CD4-positive, alpha-beta memory T cell (primary cell): ENCODE results near the gene MBOAT7. TPM values are rescaled to one million over a fixed set of nuclear protein-coding genes. Genes with fewer than 3 reads are reported as not detected.
A peak's percentile ranks its signal among the peaks of the same experiment; 100 is the strongest.
"Not testable (repeated sequence)": the region's sequence is repeated elsewhere in the genome, so short reads cannot be mapped to it uniquely, and the experiment has no call there.

Source experiments
- CTCF ChIA-PET: fragments of 350-600 bp; sonication (Branson Sonifier 250); formaldehyde crosslinking; loops from one replicate; lab custom pipeline; 2021; ENCODE audit warnings: inconsistent platforms; ENCODE audit not compliant: partially characterized antibody; lab: Charles Lee
- POLR2A ChIA-PET: fragments of 350-600 bp; sonication (Branson Sonifier 250); formaldehyde crosslinking; loops from one replicate; lab custom pipeline; 2021; ENCODE audit not compliant: partially characterized antibody; lab: Charles Lee
- DNase-seq, 5 donors: peaks; one replicate each; pipeline versions ENCODE4 v3.0.0 to v3.0.0-alpha.2; 2020 to 2022; ENCODE audit warnings: mixed read lengths in 1 of 5
- H3K27ac ChIP-seq: one replicate; pipeline ENCODE4 v1.7.0; 2013; ENCODE audit warnings: low read depth, low read length
- H3K27me3 ChIP-seq: 2 replicates; pipeline ENCODE4 v1.7.0; 2013; ENCODE audit warnings: mild to moderate bottlenecking, low read length, moderate library complexity; ENCODE audit not compliant: insufficient read depth
- H3K36me3 ChIP-seq: 2 replicates; pipeline ENCODE4 v1.7.0; 2013; ENCODE audit warnings: mild to moderate bottlenecking, low read length, moderate library complexity; ENCODE audit not compliant: insufficient read depth
- H3K4me1 ChIP-seq: 2 replicates; pipeline ENCODE4 v1.7.0; 2013; ENCODE audit warnings: mild to moderate bottlenecking, low read length, moderate library complexity; ENCODE audit not compliant: insufficient read depth
- H3K4me3 ChIP-seq, 2 donors: one replicate each; pipeline ENCODE4 v1.7.0; 2013; ENCODE audit warnings: low read length in 2 of 2, mild to moderate bottlenecking in 1 of 2
- H3K9me3 ChIP-seq, 2 donors: one replicate each; pipeline ENCODE4 v1.7.0; 2013; ENCODE audit warnings: low read length in 2 of 2, control low read depth in 1 of 2; ENCODE audit not compliant: control insufficient read depth in 1 of 2
- H3K27ac Mint-ChIP-seq, 7 donors: one replicate each; pipeline ENCODE4 v1.8.0; 2020 to 2021; ENCODE audit warnings: mixed read lengths in 7 of 7, mild to moderate bottlenecking in 6 of 7, inconsistent platforms in 3 of 7, moderate library complexity in 3 of 7
- H3K27me3 Mint-ChIP-seq, 2 donors: one replicate each; pipeline ENCODE4 v1.8.0; 2020 to 2021; ENCODE audit warnings: mixed read lengths in 2 of 2
- H3K36me3 Mint-ChIP-seq, 2 donors: one replicate each; pipeline ENCODE4 v1.8.0; 2020 to 2021; ENCODE audit warnings: mixed read lengths in 2 of 2, inconsistent platforms in 1 of 2, mild to moderate bottlenecking in 1 of 2
- H3K4me1 Mint-ChIP-seq, 4 donors: one replicate each; pipeline ENCODE4 v1.8.0; 2020 to 2021; ENCODE audit warnings: mixed read lengths in 4 of 4, mild to moderate bottlenecking in 1 of 4
- H3K4me3 Mint-ChIP-seq, 8 donors: one replicate each; pipeline ENCODE4 v1.8.0; 2020 to 2021; ENCODE audit warnings: mixed read lengths in 8 of 8, mild to moderate bottlenecking in 7 of 8, moderate library complexity in 6 of 8, inconsistent platforms in 3 of 8
- H3K9me3 Mint-ChIP-seq, 8 donors: one replicate each; pipeline ENCODE4 v1.8.0; 2020 to 2021; ENCODE audit warnings: mixed read lengths in 8 of 8, mild to moderate bottlenecking in 5 of 8, inconsistent platforms in 3 of 8, moderate library complexity in 1 of 8
- intact Hi-C: fragments of 100-400 bp; cut with micrococcal nuclease; formaldehyde crosslinking; loops from one replicate; pipeline ENCODE4 v1.15.1; 2023
- polyA plus RNA-seq, 2 donors: library from polyadenylated mRNA; unstranded; fragments of 300-500 nt; fragmentation: Illumina TruSeq; gene quantifications; one replicate each; pipeline ENCODE4 v1.2.3, GENCODE V29; 2021
- total RNA-seq, 2 experiments: library from RNA; stranded (reverse); gene quantifications; one replicate each; pipeline ENCODE4 v1.2.3, GENCODE V29; 2021

MBOAT7 gene
- total and polyA plus RNA-seq, 4 experiments from 2014 or later = 16.0 to 55.5 (median 37.5) TPM

DNA sequence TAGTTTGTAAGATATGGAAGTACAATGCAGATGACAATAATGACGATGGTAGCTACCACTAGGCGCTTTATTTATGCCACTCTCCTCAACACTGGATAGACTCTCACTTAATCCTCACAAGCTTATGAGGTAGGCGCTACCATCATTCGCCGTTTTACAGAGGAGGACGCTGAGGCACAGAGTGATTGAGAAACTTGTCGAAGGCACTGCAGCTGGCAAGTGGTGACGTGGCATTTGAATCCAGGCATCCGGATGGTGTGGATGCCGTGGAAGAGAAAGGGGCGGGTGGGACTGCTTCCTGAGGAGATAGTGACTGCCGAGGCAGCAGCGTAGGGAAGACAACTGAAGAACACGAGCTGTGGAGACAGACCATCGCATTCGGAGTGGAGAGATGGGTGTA lies 10.0 kb upstream of the MBOAT7 start:
- no peaks in the 10 kb centered on the region for H3K9me3 ChIP-seq

DNA sequence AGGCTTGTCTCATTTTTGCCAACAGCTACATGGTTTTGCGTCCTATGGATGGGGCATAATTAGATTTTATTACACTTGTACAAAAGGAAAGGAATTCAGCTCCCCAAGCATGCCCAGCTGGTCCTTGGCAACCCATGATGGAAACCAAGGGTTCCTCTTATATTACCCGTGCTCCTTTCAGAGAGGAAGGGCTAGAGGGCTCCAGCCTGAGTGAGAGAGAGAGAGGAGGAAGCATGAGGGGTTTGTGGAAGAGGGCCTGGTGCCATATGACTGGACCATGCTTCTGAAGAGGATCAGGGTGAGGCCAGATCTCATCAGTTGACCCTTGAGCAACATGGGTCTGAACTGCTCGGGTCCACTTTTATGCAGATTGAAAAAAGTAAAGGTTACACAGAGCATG lies 7.7 kb upstream of the MBOAT7 start:
- ChIA-PET POLR2A (interaction anchor here (0.6 kb wide), 1 partner anchor 251 kb away, joined by 3 read pairs; no protein-coding TSS in a partner anchor), CTCF (no interaction called here)
- H3K36me3 ChIP-seq = peaks cover 16% of the 10 kb centered on the region
- H3K27me3 Mint-ChIP-seq = no peaks in the 10 kb centered on the region
- peaks cover 27 to 31% of the 10 kb centered on the region in 2 donors for H3K36me3 Mint-ChIP-seq
- peaks cover 0 to 4% (median 0%) of the 10 kb centered on the region in 8 donors for H3K9me3 Mint-ChIP-seq
- H3K4me3 Mint-ChIP-seq = peak overlapping the region in 2 of 8 donors; percentile 24 to 35
- H3K4me3 ChIP-seq = no peak overlapping the region
- no peaks in the 10 kb centered on the region for H3K27me3 ChIP-seq
- DNase-seq = no peak
- intact Hi-C loops = no loop called here
- H3K4me1 Mint-ChIP-seq = peaks cover 7 to 43% (median 21%) of the 10 kb centered on the region in 4 donors
- peak overlapping the region in 2 of 7 donors; percentile 47 to 58 for H3K27ac Mint-ChIP-seq
- no peaks in the 10 kb centered on the region for H3K9me3 ChIP-seq
- no peak overlapping the region for H3K27ac ChIP-seq
- peaks cover 17% of the 10 kb centered on the region for H3K4me1 ChIP-seq

More for the DNA sequence above, 10.0 kb upstream of the MBOAT7 start:
- ChIA-PET POLR2A (interaction anchor here (0.6 to 9.8 kb wide), 6 partner anchors 10 to 85 kb away, joined by 3 to 256 read pairs (median 22); partner anchors contain the start of genes CNOT3, MBOAT7, PRPF31 and TFPT), CTCF (interaction anchor here (1.0 to 10.4 kb wide), 3 partner anchors 9 to 66 kb away, joined by 4 to 56 read pairs (median 4); partner anchors contain the start of genes MBOAT7 and TSEN34)
- H3K9me3 Mint-ChIP-seq = peaks cover 0 to 4% (median 0%) of the 10 kb centered on the region in 8 donors
- Histone ChIP-seq H3K27me3 (no peaks in the 10 kb centered on the region), H3K36me3 (peaks cover 28% of the 10 kb centered on the region), H3K4me3 (no peak overlapping the region), H3K27ac (no peak overlapping the region), H3K4me1 (peaks cover 37% of the 10 kb centered on the region)
- H3K36me3 Mint-ChIP-seq = peaks cover 38 to 40% of the 10 kb centered on the region in 2 donors
- intact Hi-C loops = no loop called here
- H3K27me3 Mint-ChIP-seq = no peaks in the 10 kb centered on the region
- H3K4me1 Mint-ChIP-seq = peaks cover 23 to 52% (median 34%) of the 10 kb centered on the region in 4 donors
- peak overlapping the region in 5 of 7 donors; percentile 52 to 99 (median 85) for H3K27ac Mint-ChIP-seq
- H3K4me3 Mint-ChIP-seq = peak overlapping the region; percentile 36 to 82 (median 68)
- DNase-seq = no peak

DNA sequence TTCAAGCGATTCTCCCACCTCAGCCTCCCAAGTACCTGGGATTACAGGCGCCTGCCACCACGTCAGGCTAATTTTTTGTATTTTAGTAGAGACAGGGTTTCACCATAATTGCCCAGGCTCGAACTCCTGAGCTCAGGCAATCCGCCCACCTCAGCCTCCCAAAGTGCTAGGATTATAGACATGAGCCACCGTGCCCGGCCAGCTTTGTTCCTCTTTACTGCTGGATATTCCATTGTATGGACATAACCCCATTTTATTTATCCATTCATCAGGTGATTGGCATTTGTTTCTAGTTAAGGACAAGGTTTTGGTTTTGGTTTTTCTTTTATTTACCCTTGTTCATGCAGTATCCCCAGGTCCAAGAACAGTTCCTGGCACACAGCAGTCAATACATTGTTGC lies 7.2 kb upstream of the MBOAT7 start:
- H3K4me1 ChIP-seq = peaks cover 17% of the 10 kb centered on the region
- no peak for DNase-seq
- no peak overlapping the region for H3K27ac Mint-ChIP-seq
- no peak overlapping the region for H3K4me3 Mint-ChIP-seq
- peaks cover 8 to 43% (median 22%) of the 10 kb centered on the region in 4 donors for H3K4me1 Mint-ChIP-seq
- no peaks in the 10 kb centered on the region for H3K27me3 ChIP-seq
- POLR2A ChIA-PET = no interaction called here
- H3K36me3 Mint-ChIP-seq = peaks cover 22 to 25% of the 10 kb centered on the region in 2 donors
- peaks cover 11% of the 10 kb centered on the region for H3K36me3 ChIP-seq
- H3K27me3 Mint-ChIP-seq = no peaks in the 10 kb centered on the region
- no peaks in the 10 kb centered on the region for H3K9me3 ChIP-seq
- CTCF ChIA-PET = interaction anchor here (1.4 kb wide), 1 partner anchor 70 kb away, joined by 4 read pairs; no protein-coding TSS in a partner anchor
- H3K27ac ChIP-seq = no peak overlapping the region
- intact Hi-C loops = no loop called here
- H3K9me3 Mint-ChIP-seq = peaks cover 0 to 4% (median 0%) of the 10 kb centered on the region in 8 donors
- H3K4me3 ChIP-seq = no peak overlapping the region

DNA sequence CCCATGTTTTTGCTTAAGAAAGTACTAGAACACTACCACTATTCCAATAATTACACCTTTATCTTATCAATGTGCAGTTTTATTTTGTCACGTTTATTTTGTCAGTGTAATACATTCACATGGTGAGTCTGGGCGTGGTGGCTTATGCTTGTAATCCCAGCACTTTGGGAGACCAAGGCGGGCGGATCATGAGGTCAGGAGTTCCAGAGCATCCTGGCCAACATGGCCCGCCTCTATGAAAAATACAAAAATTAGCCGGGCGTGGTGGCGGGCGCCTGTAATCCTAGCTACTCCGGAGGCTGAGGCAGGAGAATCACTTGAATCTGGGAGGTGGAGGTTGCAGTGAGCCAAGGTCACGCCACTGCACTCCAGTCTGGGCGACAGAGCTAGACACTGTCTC lies 5.1 kb upstream of the MBOAT7 start:
- DNase-seq, H3K4me3 ChIP-seq, H3K9me3 Mint-ChIP-seq, H3K4me1 ChIP-seq, H3K9me3 ChIP-seq, H3K27me3 ChIP-seq, H3K27ac ChIP-seq, CTCF ChIA-PET, H3K4me3 Mint-ChIP-seq, H3K27me3 Mint-ChIP-seq: not testable (repeated sequence)
- POLR2A ChIA-PET = interaction anchor here (1.5 kb wide), 1 partner anchor 11 kb away, joined by 3 read pairs; no protein-coding TSS in a partner anchor
- Mint-ChIP-seq H3K4me1 (peaks cover 9 to 35% (median 19%) of the 10 kb centered on the region in 4 donors), H3K36me3 (peaks cover 18 to 24% of the 10 kb centered on the region in 2 donors), H3K27ac (peak overlapping the region in 2 of 7 donors; percentile 24 to 55)
- intact Hi-C loops = loop anchor here (5.0 kb wide), 1 partner anchor 1928 kb away; the partner anchor contains the start of gene ZNF787
- peaks cover 10% of the 10 kb centered on the region for H3K36me3 ChIP-seq

DNA sequence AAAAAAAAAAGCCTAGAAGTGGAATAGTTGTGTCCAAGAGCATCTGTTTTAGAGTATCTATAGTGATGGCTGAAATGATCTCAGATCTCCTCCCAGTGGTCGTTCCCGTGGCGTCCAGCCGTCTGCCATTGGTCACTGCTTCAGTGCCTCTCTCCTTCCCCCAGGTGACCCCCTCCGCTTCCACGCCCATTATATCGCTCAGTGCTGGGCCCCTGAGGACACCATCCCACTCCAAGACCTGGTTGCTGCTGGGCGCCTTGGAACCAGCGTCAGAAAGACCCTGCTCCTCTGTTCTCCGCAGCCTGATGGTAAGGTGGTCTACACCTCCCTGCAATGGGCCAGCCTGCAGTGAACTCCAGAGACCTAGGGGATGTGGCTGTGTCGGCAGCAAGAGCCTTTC lies 3.6 kb upstream of the MBOAT7 start:
- peaks cover 0 to 1% (median 0%) of the 10 kb centered on the region in 8 donors for H3K9me3 Mint-ChIP-seq
- peaks cover 19% of the 10 kb centered on the region for H3K4me1 ChIP-seq
- H3K27ac ChIP-seq = no peak overlapping the region
- peaks cover 18 to 30% of the 10 kb centered on the region in 2 donors for H3K36me3 Mint-ChIP-seq
- no peak for DNase-seq
- H3K36me3 ChIP-seq = peaks cover 10% of the 10 kb centered on the region
- H3K4me3 ChIP-seq = no peak overlapping the region
- H3K27ac Mint-ChIP-seq = peak overlapping the region in 4 of 7 donors; percentile 23 to 94 (median 58)
- H3K27me3 ChIP-seq = no peaks in the 10 kb centered on the region
- POLR2A ChIA-PET = interaction anchor here (5.5 to 7.3 kb wide), 2 partner anchors 9 to 17 kb away, joined by 66 to 256 read pairs; partner anchors contain the start of gene RPS9
- CTCF ChIA-PET = interaction anchor here (1.9 kb wide), 1 partner anchor 73 kb away, joined by 7 read pairs; no protein-coding TSS in a partner anchor
- H3K27me3 Mint-ChIP-seq = no peaks in the 10 kb centered on the region
- peaks cover 10 to 45% (median 22%) of the 10 kb centered on the region in 4 donors for H3K4me1 Mint-ChIP-seq
- intact Hi-C loops = loop anchor here (5.0 kb wide), 1 partner anchor 1929 kb away; the partner anchor contains the start of gene ZNF787
- peak overlapping the region in 6 of 8 donors; percentile 26 to 97 (median 72) for H3K4me3 Mint-ChIP-seq
- H3K9me3 ChIP-seq = no peaks in the 10 kb centered on the region

DNA sequence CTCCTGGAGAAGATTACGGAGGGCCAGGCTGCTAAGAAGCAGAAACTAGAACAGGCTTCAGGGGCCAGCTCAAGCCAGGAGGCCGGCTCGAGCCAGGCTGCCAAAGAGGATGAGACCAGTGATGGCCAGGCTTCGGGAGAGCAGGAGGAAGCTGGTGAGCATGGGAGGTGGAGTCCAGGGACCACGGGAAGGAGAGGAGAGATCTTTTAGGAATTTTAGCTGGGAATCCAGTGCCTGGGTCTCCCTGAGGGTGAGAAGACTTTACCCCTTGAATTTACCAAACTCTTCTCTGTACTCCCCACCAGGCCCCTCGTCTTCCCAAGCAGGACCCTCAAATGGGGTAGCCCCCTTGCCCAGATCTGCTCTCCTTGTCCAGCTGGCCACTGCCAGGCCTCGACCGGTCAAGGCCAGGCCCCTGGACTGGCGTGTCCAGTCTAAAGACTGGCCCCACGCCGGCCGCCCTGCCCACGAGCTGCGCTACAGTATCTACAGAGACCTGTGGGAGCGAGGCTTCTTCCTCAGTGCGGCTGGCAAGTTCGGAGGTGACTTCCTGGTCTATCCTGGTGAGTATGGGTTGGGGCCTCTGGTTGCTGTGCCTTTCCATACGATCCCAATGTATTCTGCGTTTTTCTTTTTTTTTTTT lies 2.6 kb upstream of the MBOAT7 start:
- Histone ChIP-seq H3K4me3 (peak overlapping the region; percentile 52 to 63), H3K27ac (peak overlapping the region; percentile 99), H3K9me3 (no peaks in the 10 kb centered on the region), H3K27me3 (no peaks in the 10 kb centered on the region), H3K4me1 (peaks cover 30% of the 10 kb centered on the region), H3K36me3 (peaks cover 14% of the 10 kb centered on the region)
- H3K27me3 Mint-ChIP-seq = no peaks in the 10 kb centered on the region
- intact Hi-C loops = loop anchor here (5.0 kb wide), 1 partner anchor 1930 kb away; the partner anchor contains the start of gene ZNF787
- ChIA-PET CTCF (interaction anchor here (1.9 to 5.0 kb wide), 2 partner anchors 12 to 74 kb away, joined by 7 to 56 read pairs; partner anchors contain the start of gene RPS9), POLR2A (interaction anchor here (0.5 to 7.3 kb wide), 14 partner anchors 11 to 258 kb away, joined by 3 to 256 read pairs (median 10); partner anchors contain the start of genes CNOT3, LENG1, PRPF31 and RPS9)
- H3K4me3 Mint-ChIP-seq = peak overlapping the region; percentile 83 to 99 (median 90)
- H3K27ac Mint-ChIP-seq = peak overlapping the region; percentile 84 to 94 (median 91)
- peaks cover 17 to 54% (median 31%) of the 10 kb centered on the region in 4 donors for H3K4me1 Mint-ChIP-seq
- peaks cover 18 to 30% of the 10 kb centered on the region in 2 donors for H3K36me3 Mint-ChIP-seq
- H3K9me3 Mint-ChIP-seq = peaks cover 0 to 1% (median 0%) of the 10 kb centered on the region in 8 donors
- no peak for DNase-seq
